NCI-H1417 treated with DMSO at 0.1 percent for 48 hours (cell line): ENCODE data around the gene AKR7A2.

Source experiments
- DNase-seq: peaks from one replicate; lab custom pipeline; 2025; lab: John Stamatoyannopoulos, UW

Gene AKR7A2

DNA sequence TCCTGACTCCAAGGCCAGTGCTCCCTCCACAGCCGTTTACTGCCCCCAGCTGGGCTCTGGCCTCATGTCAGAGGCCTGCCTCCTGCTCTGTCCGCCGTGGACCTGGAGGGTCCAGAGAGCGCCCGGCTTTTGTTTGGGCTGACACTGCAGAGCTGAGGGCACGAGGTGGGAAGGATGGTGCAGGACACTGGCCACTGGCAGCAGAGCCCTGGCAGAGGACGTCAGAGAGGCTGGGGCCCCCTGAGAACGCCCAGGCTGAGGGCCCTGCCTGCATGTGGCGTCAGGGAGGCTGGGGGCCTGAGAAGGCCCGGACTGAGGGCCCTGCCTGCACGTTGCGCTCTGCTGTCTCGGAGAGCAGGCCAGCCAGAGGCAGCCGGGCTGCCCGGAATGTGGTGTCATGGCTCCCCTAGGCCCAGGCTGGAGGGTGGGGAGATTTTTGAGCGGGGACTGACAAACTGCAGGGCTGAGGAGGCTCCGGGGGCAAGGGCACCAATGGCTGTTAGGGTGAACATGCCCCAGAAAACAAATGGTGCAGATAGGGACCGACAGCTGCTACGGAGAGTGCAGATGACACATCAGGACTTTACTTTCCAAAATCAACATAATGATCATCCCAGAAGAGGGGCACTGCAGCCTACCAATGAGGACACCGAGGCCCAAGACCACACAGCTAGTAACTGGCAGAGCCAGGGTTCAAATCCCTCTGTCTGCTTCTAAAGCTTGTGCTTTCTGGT, 31.8 kb upstream of the AKR7A2 start:
- no peak for DNase-seq

- DNase-seq: no peak
Measured at GRCh38 chr1:19342894-19343616, 31.1 kb upstream of the AKR7A2 start.

GRCh38 chr1:19342062-19342750, 30.3 kb upstream of the AKR7A2 start:
- DNase-seq: no peak

DNA sequence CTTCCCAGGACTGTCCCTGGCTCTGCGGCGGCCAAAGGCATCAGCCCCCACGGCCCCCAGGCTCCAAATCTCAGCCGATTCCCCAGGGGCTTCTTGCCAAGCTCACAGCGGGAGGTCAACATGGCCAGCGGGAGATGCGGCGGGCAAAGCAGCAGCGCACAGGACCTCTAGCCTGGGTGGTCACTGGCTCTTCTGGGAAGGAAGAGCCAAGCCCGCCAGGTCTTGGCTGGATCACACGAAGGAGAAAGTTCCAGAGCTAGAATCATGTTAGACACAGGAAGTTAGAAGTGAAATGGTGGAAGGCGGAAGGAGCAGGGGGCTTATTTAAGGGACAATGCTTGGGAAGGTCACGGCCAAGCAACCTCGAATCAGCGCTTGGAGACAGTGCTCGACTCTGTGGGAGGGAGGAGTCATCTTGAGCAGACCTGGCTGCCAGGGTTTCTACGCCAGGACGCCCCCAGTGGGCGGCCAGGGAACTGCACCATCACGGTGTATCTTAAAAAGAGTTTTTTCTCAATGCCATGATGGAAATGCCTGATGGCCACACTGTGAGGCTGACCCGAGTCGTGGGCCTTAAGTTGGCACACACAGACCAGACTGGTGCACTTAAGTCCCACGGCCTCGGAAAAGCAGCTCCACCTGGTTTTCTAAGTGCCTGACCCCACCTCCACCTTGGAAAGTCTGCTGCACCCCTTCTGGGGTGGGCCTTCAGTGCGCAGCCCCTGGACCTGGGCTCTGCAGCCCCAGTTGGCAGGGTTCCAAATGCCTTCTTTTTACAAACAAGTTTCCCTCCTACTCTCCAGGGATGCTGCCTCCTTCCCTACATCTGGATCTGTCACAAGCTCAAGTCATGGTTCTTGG, 29.5 kb upstream of the AKR7A2 start:
- DNase-seq: no peak

DNA sequence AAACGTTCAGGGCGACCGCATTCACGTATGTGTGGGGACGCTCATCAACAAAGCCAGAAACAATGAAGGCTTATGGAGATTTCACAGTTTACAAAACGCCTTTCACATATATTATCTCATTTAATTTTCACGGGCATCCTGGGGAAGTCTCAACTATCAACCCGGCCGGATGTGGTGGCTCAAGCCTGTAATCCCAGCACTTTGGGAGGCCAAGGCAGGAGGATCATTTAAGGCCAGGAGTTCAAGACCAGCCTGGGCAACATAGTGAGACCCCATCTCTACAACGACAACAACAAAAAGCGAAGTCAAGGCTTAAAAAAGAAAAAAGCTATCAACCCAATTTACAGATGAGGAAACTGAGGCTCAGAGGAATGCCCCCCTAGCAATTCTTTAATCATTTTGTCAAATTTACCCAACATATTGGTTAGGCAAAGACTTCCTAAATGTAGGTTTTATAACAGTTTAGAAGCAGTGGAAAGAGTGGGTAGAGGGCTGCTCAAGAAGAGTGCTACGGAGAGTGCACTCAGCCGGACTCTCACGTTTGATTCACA, 28.5 kb upstream of the AKR7A2 start:
- DNase-seq: no peak

GRCh38 chr1:19339214-19339861, 27.4 kb upstream of the AKR7A2 start:
- no peak for DNase-seq

DNA sequence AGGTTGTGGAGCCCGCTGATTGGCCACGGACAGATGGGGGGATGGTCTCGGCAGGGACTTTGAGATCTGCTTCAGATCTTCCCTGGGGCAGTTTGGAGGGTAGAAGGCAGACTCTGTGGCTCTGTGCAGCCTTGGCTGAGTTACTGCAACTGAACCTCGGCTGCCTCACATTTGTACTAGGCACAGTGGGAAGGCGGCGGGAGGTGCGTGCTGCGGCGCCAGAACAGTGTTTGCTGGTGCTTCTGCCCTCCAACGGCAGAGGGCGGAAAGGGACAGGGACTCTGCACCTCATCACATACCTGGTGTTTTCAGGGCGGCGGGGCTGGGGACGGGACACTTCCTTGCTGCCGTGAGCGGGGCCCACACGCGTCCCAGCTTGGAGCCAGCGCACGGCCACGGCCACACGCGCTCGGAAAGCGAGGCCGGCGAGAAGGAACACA, 26.4 kb upstream of the AKR7A2 start:
- no peak for DNase-seq

DNA sequence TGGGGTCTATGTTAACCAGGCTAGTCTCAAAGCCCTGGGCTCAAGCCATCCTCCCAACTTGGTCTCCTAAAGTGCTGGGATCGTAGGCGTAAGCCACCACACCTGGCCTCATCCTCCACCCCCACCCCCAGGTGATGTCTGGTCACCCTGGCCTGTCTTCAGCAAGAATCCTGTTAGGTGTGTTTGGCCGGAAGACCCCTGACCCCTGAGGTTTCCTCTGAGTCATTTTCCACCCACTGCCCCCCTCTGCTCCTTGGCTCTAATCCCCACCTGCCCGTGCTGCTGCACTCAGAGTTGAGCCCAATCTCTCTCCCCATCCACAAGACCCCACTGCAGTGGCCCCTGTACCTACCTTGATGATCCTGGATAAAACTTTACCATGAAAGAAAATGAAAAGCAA, 25.3 kb upstream of the AKR7A2 start:
- DNase-seq: no peak

DNA sequence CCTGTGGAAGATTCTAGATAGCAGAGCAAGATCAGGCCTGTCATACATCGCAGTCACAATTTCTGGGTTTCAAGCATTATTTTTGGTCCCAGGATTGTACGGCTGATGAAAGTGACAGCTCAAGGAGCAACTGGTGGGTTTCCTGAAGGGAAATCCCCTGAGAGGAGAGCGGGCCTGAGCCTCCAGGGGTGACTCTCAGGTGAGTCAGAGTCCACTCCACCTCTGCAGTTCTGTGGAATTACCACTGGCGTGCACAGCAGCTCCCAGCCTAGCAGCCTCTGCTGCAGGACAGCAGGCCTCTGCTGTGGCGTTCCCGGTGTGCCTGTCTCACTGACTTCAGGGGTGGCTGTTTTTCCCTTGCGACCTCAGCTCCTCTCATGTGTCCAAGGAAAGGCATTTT, 24.6 kb upstream of the AKR7A2 start:
- no peak for DNase-seq

- no peak for DNase-seq
Measured at GRCh38 chr1:19333587-19334354, 21.8 kb upstream of the AKR7A2 start.

DNA sequence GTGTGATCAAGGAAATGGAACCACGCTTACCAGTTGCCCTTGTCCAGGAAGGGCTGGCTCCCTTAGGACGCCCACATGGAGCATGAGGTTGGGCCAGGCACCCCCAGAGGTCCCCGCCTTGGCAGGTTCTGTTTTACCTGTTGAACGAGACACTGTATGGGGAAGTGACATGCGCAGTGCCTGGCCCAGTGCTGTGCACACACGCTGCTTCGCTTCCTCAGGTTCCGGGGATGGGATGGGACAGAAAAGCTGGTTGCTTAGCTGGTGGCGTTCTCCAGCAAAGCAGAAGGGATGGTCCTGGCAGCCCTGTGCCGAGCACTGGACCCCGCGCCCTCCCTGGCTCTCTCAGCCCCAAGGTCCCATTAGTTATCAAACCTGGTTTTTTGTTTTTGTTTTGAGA, 20.9 kb upstream of the AKR7A2 start:
- DNase-seq: no peak

GRCh38 chr1:19331262-19331878, 19.4 kb upstream of the AKR7A2 start:
- DNase-seq: no peak

DNA sequence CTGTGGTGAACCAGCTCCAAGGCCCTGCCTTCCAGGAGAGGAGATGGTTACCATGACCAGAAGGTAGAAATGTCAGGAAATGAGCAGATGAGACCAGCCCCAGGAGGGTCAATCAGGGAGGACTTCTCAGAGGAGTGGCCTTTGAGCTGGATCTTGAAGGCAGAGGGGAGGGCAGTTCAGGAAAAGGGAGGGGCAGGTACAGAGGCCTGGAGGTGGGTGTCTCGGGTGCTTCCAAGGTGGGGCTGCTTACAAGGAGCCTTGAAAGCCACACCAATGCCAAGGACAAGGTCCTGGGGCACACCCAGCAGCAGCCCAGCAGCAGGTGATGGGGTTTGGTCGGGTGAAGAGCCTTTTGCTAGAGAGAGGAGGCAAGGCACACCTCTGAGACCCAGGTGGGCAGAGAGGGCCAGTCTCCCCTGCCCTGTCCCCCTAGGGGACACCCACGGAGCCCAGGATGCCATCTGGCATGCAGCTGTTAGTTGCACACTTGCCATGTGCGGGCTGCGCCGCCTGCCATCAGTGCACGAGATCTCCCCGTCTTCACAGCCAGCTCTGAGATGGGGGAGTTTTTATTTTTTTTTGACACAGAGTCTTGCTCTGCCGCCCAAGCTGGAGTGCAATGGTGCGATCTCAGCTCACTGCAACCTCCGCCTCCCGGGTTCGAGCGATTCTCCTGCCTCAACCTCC, 18.6 kb upstream of the AKR7A2 start:
- no peak for DNase-seq

GRCh38 chr1:19329611-19330010, 17.7 kb upstream of the AKR7A2 start:
- no peak for DNase-seq

- DNase-seq: no peak
Measured at GRCh38 chr1:19329188-19329587, 17.2 kb upstream of the AKR7A2 start.

DNA sequence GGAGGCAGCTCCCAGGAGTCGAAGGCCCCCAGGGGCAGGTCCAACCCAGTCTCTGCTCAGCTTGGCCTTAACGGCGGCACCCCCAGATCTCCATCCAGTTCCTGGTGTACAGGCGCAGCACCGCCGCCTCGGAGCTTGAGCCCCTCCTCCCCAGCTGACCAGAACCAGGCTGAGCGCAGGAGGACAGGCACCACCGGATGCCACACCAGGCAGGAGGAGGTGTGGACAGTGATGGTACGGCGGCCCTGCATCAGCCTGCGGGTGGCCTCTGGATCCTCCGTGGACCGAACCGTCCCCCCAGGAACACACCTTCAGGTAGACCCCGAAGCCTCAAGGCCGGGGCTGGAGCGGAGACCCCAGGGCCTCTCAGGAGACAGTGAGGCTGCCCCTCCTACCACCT, 16.5 kb upstream of the AKR7A2 start:
- no peak for DNase-seq

DNA sequence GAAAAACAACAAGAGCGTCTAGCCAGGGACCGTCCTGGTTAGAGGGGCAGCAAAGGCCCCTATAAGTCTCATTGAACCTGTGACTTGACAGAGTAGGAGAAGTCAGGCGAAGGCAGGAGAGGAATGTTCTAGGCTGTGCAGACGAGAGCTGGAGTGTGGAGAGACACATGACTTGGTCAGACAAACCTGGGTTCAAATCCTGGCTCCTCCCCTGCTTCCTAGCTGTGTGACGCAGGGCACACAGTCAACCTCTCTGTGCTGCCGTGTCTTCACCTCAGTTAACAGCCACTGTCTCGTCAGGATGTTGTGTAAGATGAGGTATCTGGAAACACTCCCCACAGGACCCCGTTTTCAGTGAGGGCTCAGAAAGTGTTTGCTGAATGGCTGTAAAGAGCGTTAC, 15.8 kb upstream of the AKR7A2 start:
- DNase-seq: no peak

DNA sequence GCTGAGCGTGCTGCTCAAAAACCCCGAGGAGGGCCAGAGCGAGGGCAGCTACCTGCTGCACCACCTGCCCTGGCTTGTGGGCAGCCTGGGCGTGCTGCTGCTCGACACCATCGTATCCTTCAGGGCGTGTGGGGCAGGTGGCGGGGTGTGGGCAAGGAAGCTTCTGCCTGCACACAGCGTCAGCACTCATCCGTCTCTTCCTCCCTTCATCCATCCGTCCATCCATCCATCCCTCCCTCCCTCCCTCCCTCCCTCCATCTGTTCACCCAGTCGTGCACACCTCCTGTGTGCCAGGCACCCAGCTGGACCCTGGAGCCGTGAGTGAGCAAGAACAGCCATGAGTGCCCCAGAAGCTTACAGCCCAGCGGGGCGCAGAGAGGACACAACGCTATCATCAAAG, 15.4 kb upstream of the AKR7A2 start:
- DNase-seq: no peak

GRCh38 chr1:19326748-19327065, 14.8 kb upstream of the AKR7A2 start:
- DNase-seq: no peak
